NCI-H510A (cell line): ENCODE results near the gene RPL22.

Experiments
- DNase-seq: peaks from one replicate; lab custom pipeline; 2025; lab: John Stamatoyannopoulos, UW

Gene RPL22

GRCh38 chr1:6199298-6200187 lies at the start of gene RPL22:
Gene RPL22, minus strand, starts transcription at chr1:6199595. Its CDS starts 22 bp downstream, at chr1:6199573.
- peak; percentile 100 for DNase-seq

- no peak for DNase-seq
Observed at GRCh38 chr1:6248161-6248776, 48.9 kb upstream of the RPL22 start.

- no peak for DNase-seq
Observed at GRCh38 chr1:6247651-6248050, 48.3 kb upstream of the RPL22 start.

GRCh38 chr1:6246497-6247467 lies 47.4 kb upstream of the RPL22 start:
- peak; percentile 96 for DNase-seq

GRCh38 chr1:6245869-6246496 lies 46.6 kb upstream of the RPL22 start:
- DNase-seq, result peak; percentile 94

- DNase-seq, result peak; percentile 98
Observed at GRCh38 chr1:6245086-6245868, 45.9 kb upstream of the RPL22 start.

- DNase-seq, result peak; percentile 81
Observed at GRCh38 chr1:6244401-6245049, 45.1 kb upstream of the RPL22 start.

- no peak for DNase-seq
Observed at GRCh38 chr1:6243993-6244392, 44.6 kb upstream of the RPL22 start, which contains the start of gene HES3. Gene HES3, plus strand, starts transcription at chr1:6244179. Its CDS starts 187 bp downstream, at chr1:6244366.

GRCh38 chr1:6243053-6243834 lies 43.8 kb upstream of the RPL22 start:
- no peak for DNase-seq

GRCh38 chr1:6241887-6242740 lies 42.7 kb upstream of the RPL22 start:
- DNase-seq, result peak; percentile 52

GRCh38 chr1:6241107-6241886 lies 41.9 kb upstream of the RPL22 start:
- DNase-seq, result no peak

GRCh38 chr1:6239950-6240768 lies 40.8 kb upstream of the RPL22 start:
- DNase-seq, result peak; percentile 64

GRCh38 chr1:6239213-6239752 lies 39.9 kb upstream of the RPL22 start:
- no peak for DNase-seq

- no peak for DNase-seq
Observed at GRCh38 chr1:6237093-6237492, 37.7 kb upstream of the RPL22 start.

- no peak for DNase-seq
Observed at GRCh38 chr1:6235296-6235677, 35.9 kb upstream of the RPL22 start.

- DNase-seq, result no peak
Observed at GRCh38 chr1:6234502-6235295, 35.3 kb upstream of the RPL22 start.
